Suprapubic skin (tissue), 4 donors: ENCODE data around the gene EPB41L2.

Experiments
- POLR2A ChIP-seq, 2 donors: fragments of 450-650 bp; IDR thresholded peaks; one replicate each; pipeline ENCODE4 v1.6.1; 2017; ENCODE audit warnings: antibody characterized with exemption in 2 of 2, mild to moderate bottlenecking in 2 of 2, moderate library complexity in 2 of 2
- POLR2AphosphoS5 ChIP-seq, 3 donors: sonication (generic); formaldehyde crosslinking; IDR thresholded peaks; one replicate each; pipeline ENCODE4 v1.6.1; 2017; ENCODE audit warnings: antibody characterized with exemption in 3 of 3

DNA sequence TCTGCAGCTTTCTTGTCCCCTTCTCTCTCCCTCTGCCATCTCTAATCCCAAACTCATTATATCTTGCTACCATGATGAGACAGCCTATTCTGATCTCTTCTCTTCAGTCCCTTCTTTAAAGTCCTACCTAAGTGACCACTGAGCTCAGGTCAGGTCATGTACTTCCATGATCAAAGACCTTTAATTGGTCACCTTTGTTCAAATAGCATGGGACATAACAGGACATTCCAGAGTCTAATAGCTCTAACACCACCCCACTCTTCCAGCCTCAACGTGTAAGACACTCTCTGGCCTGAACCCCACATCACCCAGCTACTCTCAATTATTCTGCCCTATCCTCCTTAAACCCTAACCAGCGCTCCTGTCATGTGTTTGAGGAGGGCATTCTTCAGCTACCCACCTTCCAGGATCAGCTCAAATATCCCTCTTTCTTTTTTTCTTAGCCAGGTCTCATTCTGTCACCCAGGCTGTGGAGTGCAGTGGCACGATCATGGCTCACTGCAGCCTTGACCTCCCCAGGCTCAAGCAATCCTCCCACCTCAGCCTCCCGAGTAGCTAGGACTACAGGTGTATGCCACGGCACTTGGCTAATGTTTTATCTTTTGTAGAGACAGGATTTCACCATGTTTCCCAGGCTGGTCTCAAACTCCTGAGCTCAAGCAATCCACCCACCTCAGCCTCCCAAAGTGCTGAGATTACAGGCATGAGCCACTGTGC is 237.9 kb downstream of the EPB41L2 start:
- TF ChIP-seq POLR2A (IDR thresholded peaks at IDR 0.05) (no peak), POLR2AphosphoS5 (IDR thresholded peaks at IDR 0.05) (no peak)
